GM18519 (cell line): ENCODE measurements around the gene PVRIG.
"Not testable (repeated sequence)": the region's sequence is repeated elsewhere in the genome, so short reads cannot be mapped to it uniquely, and the experiment has no call there.

Experiments
- ATAC-seq: cut with Tn5 transposase; IDR thresholded peaks from one replicate; pipeline ENCODE4 v1.9.1; 2021; ENCODE audit warnings: mild to moderate bottlenecking, moderate library complexity; ENCODE audit not compliant: unreplicated experiment, low FRiP score

Gene PVRIG

DNA sequence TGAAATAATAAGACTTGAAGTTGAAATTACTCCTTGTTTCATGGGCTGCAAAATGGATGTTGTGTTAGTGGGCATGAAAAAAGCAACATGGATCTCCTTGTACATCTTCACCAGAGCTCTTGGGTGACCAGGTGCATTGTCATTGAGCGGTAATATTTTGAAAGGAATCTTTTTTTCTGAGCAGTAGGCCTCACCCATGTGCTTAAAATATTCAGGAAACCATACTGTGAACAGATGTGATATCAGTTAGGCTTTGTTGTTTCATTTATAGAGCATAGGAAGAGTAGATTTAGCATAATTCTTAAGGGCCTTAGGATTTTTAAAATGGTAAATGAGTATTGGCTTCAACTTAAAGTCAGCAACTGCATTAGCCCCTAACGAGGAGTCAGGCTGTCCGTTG is 26.8 kb upstream of the PVRIG start:
- no peak for ATAC-seq

DNA sequence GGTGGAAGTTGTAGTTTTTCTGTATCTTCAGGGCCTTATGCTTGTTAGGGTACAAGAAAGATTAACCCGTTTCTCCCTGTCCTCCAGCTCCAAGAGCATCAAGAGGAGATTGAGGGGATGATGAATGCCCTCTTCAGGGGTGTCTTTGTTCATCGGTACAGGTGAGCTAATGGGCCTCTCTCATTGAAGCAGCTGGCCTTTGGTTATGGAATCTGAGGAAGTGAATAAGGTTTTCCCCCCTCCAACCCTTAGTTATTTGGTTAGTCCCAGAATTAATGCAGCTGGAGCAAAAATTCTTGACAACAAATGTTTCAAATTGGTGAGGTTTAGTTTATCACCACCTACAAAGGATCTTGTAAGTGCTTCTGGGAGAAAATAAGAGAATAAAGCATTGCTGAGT is 24.5 kb upstream of the PVRIG start:
- no peak for ATAC-seq

DNA sequence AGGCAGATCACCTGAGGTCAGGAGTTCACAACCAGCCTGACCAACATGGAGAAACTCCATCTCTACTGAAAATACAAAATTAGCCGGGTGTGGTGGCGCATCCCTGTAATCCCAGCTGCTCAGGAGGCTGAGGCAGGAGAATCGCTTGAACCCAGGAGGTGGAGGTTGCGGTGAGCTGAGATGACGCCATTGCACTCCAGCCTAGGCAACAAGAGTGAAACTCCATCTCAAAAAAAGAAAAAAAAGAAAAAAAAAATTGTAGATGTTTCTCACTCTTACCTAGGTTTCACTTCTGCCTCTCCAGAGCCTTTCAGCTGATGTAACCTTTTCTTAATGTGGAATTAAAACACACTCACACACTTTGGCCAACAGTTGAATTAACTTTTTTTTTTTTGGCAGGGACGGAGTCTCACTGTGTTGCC is 23.8 kb upstream of the PVRIG start:
- not testable (repeated sequence) for ATAC-seq

DNA sequence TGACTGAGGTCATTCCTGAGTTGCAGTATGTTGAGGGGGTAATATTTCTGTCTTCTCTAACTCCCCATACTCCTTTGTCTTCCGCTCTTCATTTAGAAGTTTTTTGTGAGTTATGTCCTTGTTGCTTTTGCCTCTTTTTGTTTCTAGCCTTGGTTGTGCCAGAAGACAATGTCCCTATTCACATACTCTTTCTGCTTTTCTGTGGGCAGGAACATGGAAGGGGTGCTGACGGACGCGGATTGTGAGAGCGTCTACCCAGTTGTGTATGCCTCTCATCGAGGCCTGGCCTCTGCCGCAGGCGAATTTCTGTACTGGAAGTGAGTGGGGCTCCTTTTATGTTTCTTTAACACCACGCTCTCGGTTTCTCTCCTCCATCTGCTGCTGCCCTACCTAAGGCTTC is 21.5 kb upstream of the PVRIG start:
- ATAC-seq: no peak

DNA sequence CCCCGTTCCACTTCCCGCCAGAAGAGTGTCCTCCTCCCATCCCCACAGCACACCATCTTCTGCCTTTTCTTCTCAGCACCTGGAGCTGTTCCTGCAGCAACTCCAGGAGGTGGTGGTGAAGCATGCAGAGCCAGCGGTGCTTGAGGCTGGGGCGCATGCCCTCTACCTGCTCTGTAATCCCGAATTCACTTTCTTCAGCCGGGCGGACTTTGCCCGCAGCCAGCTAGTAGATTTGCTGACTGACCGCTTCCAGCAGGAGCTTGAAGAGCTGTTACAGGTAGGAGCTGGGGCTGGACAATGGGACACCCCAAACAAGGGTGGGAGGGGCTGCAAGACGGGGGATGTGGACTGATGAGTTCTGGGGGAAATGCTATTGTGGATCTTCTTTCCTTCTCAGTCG is 19.1 kb upstream of the PVRIG start:
- ATAC-seq: no peak

DNA sequence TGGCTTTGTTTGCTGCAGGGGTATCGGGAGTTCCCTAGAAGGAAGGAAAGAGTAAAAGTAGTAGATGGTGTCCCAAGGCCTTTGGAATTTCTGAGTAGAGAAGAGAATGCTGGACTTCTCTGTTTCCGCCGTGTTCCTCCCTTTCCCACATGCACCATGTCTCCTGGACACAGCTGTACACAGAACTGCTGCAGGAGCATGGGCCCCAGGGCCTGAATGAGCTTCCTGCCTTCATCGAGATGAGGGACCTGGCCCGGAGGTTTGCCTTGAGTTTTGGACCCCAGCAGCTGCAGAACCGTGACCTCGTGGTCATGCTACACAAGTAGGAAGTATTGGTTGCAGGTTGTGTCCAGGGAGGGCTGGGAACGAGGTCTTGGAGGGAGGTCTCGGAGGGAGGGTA is 15.3 kb upstream of the PVRIG start:
- no peak for ATAC-seq

DNA sequence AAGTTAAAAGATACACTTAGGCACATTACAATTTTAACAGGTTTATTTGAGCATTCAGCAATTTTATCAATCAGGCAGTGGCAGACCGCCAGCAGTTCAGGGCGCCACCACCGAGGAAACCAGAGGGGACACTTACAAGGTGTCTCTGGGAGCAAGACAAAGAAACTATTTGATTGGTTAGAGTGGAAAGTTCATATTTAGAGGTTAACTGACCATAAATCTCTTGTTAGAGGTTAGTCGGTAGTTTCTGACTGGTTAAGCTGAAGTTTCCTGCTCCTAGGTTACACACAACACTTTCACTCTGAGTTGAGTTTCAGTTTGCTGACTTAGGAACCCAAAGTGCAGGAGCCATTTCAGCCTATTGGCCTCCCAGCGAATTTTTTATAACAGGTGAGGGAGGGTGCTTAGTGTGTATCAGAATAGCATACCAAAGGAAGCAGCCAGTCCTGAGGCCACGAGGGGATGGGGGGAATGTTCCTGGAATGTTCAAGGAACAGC is 10.8 kb upstream of the PVRIG start:
- ATAC-seq: peak; percentile 60

DNA sequence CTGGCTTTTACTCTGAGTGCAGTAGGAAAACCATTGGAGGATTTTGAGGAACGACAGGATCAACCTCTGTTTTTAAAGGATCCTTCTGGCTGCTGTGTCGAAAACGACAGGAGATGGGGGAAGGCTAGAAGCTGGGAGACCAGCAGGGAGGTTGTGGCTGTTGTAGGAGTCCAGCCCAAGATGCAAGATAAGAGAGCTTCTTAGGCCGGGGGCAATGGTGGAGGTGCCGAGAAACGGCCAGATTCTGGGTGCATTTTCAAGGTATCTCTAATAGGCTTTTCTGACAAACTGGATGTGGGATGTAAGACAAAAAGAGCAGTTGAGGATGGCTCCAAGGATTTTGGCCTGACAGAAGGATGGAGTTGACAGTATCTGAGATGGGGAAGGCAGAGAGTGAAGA is 10.3 kb upstream of the PVRIG start:
- ATAC-seq: no peak

DNA sequence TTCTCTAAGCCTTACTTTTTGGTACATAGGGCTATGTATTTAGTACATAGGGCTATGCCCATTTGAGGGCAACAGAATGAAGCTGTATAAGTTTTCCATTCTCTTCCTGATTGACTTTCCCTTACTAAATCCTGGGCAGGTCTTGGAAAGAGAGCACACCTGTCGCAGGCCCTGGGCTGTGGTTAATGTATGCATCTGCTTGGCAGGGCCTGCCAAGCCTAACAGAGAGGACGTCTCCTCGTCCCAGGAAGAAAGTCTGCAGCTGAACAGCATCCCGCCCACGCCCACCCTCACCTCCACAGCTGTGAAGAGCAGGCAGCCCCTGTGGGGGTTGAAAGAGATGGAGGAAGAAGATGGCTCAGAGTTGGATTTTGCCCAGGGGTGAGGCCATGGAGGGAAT is 8.9 kb upstream of the PVRIG start:
- no peak for ATAC-seq

DNA sequence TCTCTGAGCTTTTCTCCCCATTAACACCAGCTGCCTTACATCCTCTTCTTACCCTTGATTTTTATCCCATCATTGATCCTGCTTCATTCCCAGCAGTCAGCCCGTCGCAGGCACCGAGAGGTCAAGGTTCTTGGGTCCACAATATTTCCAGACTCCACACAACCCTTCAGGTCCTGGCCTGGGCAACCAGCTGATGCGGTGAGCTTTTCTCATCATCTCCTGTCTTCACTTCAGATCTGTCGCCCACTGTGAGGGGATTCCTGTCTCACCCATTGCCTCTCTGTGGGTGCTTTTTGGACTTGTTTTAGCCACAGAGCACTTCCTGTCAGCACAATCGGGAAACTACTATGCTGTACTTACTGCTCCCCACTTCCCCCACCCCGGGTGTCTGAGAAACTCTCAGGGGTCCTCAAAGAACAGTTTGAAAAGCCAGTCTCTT is 8.4 kb upstream of the PVRIG start:
- ATAC-seq: no peak

DNA sequence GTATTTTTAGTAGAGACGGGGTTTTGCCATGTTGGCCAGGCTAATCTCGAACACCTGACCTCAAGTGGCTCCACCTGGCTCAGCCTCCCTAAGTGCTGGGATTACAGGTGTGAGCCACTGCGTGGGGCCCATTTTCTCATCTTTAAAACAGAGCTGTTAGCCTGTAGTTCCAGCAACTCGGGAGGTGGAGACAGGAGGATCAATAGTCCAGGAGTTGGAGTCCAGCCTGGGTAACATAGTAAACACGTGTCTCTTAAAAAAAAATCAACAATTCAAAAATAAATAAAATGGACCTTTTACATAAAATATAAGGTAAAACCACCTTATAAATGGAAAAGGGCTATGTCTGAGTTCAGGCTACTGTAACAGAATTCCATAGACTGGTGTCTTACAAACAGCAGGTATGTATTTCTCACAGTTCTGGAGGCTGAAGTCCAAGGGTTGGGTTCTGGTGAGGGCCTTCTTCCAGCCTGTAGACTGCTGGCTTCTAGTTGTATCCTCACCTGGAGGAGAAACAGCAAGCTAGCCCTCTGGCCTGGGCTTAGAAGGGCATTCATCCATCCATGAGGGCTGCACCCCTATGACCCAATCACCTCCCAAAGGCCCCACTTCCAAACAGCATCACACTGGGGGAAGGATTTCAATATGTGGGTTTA is 7.0 kb upstream of the PVRIG start:
- ATAC-seq: no peak

DNA sequence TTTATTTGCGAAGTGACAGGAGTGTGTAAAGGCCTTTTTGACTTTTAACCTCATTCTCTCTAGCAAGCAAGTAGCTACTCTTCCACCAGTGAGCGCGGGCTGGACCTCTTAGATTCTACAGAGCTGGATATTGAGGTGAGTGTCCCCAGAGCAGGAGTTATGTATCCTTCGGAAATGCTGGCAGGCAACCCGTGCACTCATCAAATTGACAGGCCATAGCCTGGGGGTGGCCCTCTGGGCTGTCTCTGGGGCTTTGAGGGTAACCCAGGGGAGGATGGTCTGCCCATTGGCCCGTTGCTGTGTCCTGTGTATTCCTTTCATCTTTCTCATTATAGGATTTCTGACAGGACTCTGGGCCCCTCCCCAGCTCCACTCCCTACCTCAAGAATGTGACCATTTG is 6.1 kb upstream of the PVRIG start:
- ATAC-seq: no peak

DNA sequence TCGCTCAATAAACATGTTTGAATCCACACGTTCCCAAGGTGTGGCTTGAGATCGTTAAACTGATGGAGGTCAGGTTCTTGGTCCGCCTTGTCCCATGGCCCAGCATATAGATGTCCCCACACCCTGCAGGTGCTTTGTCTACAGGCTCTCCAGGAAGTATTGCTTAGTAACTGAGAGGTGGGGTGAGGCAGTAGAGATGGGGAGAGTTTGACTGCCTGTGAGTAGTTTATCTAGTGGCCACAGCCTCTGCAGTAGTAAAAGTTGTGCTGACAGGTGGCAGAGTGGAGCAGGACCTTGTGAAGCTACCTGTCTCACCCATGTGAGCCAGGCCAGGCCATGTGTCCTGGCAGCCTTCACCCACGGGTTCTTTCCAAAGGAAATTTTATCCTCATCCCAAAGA is 5.4 kb upstream of the PVRIG start:
- ATAC-seq: not testable (repeated sequence)

DNA sequence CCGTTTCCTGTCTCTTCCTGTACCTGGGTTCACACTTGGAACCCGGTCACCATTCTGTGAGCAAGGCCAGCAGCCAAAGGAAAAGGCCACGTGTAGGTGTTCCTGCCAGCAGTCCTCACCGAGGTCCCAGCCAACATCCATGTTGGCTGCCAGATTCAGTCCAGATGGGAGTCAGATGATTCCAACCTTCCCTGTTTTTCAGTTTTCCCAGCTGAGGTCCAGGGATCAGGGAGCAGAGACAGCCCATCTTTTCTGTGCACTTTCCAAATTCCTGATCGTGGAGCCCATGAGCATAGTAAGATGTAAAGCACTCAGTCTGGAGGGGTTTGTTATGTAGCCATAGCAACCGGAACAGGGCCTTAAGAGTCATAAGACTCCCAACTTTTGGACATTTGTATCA is 3.9 kb upstream of the PVRIG start:
- ATAC-seq: no peak

DNA sequence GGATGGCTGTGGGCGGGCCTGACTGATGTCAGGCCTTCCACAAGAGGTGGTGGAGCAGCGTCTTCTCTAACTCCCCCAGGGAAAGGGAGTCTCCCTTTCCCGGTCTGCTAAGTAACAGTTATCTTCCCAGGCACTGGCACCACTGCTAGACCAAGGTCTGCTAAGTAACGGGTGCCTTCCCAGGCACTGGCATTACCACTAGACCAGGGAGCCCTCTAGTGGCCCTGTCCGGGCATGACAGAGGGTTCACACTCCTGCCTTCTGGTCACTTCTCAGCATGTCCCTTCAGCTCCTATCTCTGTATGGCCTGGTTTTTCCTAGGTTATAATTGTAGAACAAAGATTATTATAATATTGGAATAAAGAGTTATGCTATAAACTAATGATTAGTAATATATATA is 1.8 kb upstream of the PVRIG start:
- ATAC-seq: not testable (repeated sequence)

DNA sequence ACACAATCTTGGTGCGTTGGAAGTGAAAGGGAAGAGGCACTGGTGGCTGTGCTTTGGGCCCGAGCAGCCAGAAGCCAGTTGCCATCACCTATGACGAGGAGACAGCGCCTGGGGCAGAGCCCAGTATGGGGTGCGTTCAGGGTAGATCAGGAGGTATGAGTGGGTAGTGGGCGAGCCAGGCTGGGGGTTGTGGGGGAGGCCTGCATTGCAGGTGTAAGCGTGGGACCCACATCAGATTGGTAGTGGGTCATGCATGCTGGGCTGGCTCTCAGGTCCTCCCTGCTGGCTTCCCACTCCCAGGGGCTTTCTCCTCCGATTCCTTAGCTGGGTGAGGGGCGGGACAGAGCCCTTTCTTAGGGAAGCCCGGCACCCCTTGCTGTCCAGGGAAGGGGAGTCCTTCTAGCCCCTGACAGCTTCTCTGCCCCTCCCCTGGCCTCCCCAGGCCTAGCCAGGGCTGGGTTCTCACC is 445 bp upstream of the PVRIG start:
- no peak for ATAC-seq

DNA sequence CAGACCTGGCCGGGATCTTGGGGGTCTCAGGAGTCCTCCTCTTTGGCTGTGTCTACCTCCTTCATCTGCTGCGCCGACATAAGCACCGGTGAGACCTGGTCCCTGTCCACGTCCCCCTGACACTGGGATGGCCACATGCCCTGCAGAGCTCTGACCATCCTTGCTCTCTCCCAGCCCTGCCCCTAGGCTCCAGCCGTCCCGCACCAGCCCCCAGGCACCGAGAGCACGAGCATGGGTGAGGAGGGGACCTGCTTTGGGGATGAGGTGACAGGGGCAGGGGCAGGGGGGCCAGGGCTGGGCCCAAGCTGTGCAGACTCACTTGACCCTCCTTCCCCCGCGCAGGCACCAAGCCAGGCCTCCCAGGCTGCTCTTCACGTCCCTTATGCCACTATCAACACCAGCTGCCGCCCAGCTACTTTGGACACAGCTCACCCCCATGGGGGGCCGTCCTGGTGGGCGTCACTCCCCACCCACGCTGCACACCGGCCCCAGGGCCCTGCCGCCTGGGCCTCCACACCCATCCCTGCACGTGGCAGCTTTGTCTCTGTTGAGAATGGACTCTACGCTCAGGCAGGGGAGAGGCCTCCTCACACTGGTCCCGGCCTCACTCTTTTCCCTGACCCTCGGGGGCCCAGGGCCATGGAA is 959 bp downstream of the PVRIG start:
- no peak for ATAC-seq

DNA sequence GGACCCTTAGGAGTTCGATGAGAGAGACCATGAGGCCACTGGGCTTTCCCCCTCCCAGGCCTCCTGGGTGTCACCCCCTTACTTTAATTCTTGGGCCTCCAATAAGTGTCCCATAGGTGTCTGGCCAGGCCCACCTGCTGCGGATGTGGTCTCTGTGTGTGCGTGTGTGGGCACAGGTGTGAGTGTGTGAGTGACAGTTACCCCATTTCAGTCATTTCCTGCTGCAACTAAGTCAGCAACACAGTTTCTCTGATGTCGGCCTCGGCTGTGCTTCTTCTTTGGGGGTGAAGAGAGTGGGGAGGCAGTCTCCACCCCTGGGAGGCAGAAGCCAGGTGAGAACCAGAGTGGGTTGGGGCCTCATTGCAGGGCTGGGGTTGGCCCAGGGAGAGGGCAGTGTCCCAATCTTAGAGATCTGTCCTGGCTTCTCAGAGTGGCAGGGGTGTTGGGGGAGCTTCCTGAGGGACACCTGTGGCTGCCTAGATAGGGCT is 1.5 kb downstream of the PVRIG start:
- ATAC-seq: no peak

DNA sequence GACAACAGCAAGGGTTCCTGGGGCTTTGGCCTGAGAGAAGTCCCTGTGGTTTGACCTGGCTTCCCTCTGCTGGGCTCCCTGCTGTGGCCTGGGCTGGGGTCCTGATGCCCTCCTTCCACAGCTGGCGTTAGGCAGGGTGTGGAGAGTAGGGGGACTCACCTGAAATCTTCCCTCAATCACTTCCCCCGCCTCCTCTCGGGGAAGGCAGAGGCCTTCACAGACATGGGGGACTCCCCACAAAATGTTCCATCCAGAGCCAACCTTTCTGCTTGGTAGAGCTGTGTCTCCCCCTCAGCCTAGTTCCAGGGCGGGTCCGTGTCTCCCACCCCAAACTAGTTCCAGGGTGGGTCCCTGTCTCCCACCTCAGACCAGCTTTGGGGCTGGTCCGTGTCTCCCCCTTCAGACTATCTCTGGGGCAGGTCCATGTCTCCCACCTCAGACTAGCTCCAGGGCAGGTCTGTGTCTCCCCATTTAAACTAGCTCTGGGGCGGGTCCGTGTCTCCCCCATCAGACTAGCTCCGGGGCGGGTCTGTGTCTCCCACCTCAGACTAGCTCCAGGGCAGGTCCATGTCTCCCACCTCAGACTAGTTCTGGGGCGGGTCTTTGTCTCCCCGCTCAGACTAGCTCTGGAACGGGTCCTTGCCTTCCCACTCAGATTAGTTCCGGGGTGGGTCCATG is 2.2 kb downstream of the PVRIG start:
- ATAC-seq: no peak

DNA sequence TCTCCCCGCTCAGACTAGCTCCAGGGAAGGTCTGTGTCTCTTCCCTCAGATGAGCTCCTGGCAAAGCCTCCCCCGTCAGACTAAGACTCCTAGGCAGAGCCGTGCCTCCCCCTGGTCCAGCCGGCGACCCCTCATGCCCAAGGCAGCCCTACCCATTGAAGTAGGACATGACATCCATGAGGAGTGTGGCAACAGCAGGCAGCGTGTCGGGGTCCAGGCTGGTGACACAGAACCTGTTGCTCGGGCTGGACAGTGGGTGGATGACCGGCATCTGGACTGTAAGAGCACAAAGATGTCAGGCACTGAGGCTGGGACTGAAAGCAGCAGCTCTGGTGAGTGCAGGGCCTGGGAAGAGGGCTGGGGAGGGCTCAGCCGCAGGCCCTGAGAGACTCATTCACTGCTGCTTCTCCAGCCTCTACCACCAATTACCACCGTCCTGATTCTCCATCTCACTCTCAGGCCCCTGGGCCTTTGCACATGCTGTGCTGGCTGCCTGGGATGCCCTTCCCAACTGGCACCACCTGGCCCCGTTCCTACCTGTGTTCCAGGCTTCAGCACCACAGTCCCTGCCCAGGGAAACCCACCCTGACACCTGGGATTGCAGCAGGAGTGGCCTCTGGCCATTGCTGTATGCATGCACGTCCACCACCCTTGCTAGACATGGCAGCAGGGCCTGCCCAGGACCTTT is 2.8 kb downstream of the PVRIG start:
- ATAC-seq: no peak

DNA sequence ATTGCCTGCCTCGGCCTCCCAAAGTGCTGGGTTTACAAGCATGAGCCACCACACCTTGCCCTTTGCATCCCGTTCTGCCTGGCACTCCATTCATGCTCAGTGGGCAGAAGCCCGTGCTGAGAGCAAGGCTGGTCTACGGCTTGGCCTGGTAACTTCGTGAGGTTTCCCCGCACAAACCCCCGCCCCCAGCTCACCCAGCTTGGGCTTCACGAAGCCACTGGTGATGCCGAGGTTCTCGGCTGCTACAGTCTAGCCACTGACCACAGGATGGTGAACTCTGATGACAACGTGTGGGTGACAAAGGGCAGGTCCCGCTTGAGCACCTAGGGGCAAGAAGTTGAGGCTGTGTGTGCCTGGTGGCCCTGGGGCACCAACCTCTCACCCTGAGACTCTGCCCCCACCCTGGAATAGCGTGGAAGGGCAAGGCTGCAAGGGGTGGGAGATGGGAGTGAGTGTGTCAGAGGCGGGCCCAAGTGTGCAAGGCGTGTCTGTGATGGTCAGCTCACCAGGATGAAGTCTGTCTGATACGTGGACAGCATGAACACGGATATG is 3.7 kb downstream of the PVRIG start:
- ATAC-seq: not testable (repeated sequence)
